HG02763 (cell line): ENCODE results near the gene FABP1.

ENCODE experiments used
- ATAC-seq: cut with Tn5 transposase; IDR thresholded peaks from one replicate; pipeline ENCODE4 v1.9.1; 2021; ENCODE audit warnings: mild to moderate bottlenecking, moderate library complexity; ENCODE audit not compliant: unreplicated experiment

Gene FABP1

DNA sequence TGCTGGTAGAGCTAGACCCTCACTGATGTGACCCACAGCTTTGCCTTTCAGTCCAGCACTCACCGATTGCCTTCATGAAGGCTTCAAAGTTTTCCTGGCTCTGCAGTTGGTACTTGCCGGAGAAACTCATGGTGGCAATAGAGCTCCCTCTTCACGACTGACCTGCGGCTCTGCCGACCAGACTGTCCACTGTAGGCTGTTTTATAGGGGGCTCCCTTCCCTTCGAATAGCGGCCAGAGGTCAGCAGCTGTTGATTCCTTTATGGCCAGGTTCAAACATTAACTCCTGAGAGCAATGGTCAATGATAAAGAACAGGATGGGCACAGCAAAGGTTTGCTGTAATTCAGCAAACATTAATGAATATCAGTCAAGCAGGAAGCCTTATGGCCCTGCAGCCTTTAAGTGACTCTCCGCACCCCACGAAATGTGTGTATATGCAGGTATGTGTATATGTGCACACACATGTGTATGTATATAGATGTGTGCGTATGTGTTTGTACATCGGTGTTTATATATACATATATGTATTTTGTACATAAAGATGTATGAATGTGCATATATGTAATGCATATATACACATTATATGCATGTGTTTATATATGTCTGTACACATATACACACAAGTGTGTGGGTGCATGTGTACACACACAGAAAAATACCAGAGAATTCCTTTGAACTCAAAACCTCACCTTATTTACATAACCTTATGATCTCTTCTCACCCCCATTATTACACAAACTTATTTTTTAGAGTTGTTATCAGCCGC is at the start of gene FABP1:
FABP1 (minus strand) TSS at position 175 of the 766 bp plus-strand sequence; CDS start at position 130, 45 bp downstream.
- no peak for ATAC-seq

DNA sequence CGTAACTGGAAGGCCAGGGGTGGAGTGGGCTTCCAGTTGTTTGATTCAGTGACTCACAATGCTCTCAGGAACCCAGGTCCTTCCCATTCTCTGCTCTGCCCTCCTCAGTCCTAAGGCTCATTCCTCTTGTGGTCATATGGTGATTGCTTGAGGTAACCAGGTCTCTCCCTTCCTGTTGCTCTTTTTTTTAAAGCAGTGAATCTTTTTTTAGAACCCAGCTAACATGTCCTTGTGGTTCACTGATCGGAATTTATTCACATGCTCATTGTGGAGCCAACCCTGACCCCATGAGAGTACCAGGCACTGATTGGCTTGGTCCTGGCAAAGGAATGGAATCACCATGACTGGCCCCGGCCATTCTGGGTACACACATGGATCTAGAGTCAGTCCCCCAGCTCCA is 49.7 kb upstream of the FABP1 start:
- ATAC-seq: no peak

DNA sequence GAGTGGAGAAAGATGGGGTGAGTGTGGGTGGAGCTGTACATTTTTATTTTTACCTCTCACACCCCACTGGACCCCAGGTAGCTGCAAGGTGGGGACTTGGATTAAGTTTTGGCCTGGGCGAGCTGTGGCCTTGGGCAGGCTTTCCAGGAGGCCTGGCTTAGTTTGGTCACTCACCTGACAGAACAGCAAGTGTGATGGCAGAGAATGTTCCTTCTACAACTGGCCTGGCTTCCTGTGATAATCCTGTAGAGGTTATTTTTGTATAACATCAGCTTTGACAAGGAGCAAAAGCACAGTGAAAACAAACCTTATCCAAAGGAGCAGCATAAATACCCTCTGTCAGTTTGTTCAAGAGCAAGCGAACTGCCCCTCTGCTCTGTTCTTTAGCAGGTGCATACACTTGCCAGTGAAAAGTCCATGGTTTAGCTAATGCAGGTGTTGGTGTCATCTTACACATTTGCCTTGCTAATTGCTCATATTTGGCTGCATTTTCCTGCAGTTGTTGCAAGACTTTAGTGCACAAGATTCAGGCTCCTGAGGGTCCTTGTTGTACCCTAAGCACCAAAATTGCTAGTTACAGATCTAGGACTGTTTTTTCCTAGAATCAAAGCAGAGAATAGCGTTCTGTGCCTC is 48.6 kb upstream of the FABP1 start:
- ATAC-seq: no peak

DNA sequence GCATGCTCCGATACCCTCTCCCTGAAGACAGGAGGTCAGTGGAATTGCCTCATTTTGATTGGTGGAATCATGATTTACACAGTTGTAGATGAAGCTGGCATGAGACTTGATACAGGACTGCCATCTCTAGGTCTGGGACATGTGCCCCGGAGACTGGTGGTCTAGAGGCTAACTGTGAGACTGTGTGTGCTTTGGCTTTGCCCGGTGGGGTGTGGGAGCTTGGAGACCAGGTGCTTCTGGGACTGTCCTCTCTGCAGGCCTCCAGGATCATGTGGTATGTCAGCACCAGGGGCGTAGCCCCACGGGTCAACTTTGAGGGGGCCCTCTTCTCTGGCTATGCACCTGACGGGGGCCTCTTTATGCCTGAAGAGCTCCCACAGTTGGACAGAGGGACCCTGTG is 45.0 kb upstream of the FABP1 start:
- no peak for ATAC-seq

DNA sequence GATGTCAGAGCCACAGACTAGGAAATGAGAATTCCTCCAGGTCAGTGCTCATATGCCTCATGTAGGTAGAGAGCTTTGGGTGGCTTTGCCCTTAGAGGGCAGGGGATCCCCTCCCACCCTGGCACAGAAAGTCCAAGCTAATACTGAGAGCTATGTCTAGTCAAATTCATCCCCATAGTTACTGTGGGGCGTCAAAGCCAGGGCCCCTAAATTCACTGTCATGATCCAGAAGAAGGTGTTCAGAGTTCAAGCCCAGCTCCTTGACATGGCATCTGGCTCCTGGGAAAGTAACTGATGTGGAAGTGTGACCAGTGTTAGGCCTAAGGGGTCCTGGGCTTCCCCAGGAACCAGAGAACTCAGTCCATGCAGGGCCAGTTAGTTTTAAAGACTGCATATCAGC is 44.1 kb upstream of the FABP1 start:
- ATAC-seq: no peak

DNA sequence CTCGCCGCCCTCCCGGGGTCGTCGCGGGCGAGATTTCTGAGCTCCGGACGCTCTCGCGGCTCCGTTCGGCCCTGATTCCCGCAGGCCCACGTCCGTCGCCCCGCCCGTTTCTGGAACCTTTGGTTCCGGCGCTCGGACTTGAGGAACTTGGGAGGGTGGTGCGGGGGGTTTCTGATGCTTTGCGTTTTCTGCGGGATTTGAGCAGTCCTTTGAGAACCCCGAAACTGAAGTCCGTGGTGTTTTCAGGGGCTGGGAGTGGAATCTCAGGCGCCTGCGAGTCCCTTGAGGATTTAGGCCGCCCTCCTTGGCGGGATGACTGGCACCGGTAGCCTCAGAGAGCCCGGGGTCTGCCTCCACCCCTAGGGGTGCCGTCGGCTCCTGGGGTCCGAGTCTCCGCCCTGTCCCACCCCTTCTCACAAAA is 42.6 kb upstream of the FABP1 start:
- no peak for ATAC-seq

DNA sequence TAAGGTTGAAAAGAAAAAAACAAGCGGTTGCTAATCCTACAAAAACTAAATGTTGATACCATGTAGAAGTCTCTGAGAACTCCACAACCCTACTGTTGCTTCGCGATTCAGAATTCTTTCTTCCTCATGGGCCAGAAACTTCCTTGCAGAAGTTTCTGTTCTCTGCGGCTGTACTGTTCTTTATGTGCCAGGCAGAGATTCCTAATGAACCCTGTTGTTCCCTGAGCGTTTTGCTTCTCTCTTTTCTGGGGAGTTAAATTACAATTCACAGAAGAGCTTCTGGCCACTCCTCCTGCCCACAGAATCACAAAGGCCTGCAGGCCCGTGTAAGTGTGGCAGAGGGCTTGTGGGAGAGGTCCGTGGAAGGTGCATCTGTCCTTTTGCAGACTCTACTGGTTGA is 40.5 kb upstream of the FABP1 start:
- ATAC-seq: no peak

DNA sequence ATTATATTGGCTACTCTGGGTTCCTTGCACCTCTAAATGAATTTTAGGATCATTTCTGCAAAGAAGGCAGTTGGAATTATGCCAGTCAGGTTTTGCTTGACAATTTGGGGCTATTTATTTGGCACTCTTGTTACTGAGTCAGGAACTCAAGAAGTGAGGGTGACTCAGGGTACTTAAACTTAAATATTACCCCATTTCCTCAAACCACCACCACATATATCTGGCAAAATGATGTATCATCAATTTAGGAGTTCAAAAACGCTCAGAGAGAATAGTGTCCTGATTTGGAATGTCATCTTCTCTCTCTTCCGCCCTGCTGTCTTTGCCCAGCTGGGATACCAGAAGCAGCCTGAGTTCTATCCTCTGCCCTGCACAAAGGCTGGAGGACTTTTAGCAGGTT is 39.9 kb upstream of the FABP1 start:
- ATAC-seq: no peak

DNA sequence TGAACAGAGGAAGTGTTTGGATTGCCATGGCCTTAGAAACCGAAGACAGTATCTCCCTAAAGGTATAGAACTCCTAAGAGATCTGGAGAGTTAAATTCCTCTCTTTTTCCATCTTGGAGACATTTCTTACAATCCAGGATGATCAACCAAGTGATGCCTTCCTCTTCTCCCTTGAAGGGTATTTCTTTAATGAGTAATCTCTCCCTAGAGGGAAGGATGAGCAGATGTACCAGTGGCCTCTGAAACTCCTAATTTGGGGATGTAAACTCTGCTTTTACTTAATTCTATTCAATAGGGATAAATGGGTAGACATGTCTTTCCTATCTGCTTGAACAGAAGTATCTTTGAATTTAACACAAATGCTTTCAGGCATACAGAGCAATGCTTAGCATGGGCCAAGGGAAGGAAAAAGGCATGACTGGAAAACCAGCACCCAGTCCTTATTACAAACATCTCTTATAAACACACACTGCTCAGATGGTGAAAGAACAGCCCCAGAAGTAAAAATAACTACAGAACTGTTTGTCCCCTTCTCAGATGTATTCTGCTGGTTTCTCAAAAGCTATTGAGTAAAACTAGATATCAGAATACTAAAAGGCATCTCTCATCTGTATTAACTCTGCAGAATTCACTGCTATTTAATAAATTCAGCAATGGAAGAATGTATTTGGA is 37.6 kb upstream of the FABP1 start:
- no peak for ATAC-seq

DNA sequence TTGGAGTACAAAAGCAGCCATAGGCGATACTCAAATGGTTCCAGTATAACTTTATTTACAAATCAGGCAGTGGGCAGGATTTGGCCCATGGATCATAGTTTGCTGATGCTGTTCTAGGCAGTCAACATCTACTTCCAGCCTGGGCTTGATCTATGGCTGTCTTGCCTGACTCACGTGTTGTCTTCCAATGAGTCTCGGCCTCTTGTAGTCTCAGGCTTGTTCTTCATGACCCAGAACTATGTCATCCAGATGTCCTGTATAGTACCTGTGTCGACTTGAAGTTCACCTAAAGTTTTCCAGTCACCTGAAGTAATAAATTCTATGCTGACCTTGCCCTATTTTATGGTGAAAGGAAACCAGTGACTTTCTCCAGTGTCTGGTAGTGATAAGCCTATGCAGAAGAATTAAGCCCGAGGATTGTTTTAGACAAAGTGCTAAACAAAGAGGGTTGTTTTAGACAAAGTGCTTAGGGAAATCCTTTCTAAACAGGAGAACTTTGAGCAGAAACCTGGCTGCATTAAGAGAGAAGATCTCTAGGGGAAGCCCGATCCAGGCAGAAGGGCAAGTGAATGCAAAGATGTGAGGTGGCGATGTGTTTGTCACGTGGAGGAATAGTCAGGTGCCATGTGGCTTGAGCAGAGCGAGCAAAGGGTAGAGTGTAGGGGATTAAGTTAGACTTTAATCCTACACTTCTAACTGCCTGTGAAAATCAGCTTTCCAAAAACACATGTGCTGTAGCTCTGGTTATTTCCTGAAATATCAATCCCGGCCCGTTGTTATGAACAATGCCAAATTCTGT is 33.8 kb upstream of the FABP1 start:
- ATAC-seq: no peak

DNA sequence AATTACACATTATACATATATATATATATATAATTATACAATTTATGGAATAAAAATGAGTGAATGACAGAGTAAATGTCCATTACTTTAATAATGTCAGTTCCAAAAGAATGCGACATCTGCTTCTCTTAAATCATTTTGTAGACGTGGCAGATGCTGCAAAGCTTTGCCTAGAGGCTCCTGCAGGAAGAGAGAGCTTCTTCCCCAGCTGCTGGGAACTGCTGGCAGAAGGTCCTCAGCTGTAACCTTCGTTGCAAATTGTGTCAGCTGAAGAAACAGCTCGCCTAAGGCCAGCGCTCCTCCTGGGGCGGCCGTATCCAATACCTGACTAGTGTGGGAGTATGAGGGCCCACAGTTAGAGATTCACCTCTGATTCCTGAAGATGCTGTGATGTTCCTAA is 32.7 kb upstream of the FABP1 start:
- ATAC-seq: no peak

DNA sequence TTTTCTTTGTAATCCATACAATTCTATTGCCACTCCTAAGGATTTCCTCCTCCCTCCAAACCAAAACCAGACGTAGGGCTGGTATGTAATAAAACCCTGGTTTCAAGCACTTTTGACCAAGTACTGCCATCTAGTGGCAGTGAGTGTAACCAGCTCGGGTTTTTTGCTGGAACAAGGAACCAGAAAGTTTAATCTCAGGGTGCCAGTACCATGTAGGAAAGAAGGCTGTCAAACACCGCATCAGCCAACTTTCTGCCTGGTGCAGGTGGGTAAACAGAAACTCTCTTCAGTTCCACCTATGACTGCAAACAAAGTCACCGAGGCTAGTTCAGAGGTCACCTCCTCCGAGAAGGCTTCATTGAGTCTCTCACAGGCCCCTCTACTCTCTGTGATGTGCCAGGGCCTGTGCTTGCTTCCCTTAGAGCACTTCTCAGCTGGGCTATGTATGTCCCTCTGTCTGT is 32.1 kb upstream of the FABP1 start:
- no peak for ATAC-seq

DNA sequence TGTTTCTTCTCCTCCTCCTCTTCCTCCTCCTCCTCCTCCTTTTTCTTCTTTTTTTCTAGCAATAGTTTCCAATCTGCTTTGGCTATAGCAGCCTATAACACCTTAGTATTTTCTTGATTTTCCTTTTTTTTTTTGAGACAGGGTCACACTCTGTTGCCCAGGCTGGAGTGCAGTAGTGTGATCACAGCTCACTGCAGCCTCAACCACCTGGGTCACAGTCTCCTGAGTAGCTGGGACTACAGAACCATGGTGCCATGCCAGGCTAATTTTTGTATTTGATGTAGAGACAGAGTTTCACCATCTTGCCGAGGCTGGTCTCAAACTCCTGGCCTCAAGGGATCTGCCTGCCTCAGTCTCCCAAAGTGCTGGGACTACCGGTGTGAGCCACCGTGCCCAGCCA is 31.6 kb upstream of the FABP1 start:
- ATAC-seq: no peak

DNA sequence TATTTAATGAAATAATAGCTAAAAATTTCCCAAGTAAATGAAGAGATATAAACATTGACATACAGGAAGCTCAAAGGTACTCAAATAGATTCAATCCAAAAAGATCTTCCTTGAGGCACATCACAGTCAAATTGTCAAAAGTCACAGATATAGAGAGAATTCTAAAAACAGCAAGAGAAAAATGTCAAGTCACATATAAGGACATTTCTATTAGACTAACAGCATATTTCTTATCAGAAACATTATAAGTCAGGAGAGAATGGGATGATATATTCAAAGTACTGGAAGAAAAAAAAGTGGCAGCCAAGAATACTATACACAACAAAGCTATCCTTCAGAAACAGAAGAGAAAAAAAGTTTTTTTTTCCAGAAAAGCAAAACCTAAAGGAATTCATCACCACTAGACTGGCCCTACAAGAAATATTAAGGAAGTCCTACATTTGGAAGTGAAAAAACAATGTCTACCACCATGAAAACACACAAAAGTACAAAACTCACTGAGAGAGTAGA is 21.1 kb upstream of the FABP1 start:
- ATAC-seq: no peak

DNA sequence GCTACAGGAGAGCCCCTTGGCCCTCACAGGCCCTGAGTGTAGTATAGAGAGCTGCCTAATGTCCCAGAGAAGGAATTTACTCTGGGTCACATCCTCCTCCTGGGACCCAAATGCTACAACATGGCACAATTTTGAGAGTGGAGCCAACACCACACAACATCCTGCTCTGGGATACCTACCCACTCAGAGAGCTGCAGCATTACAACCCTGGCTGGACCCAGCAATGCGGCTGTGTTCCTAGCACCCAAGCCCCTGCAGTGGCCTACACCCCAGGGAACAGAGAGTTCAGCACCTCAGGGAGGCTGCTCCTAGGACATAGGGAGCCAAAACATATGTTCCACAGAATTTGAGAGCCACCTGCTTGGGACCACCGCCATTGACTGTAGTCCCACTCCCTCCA is 19.3 kb upstream of the FABP1 start:
- ATAC-seq: no peak

DNA sequence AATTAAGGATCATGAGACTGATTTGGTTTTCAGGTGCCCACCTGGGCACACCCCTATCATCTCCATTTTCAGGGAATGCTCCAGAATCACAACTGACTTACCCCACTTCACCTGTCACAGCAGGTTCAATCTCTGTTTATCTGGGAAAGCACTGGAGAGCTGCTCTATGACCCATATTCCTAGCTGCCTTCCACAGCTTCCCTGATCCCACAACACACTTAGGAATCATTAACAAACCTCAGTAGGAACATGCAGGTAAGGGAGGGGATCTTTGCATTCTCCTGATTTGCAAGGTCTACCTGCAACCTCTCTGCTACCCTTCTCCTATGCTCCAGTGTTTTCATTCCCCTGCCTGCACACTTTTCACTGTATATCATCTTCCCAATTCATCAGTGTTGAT is 18.7 kb upstream of the FABP1 start:
- ATAC-seq: no peak

DNA sequence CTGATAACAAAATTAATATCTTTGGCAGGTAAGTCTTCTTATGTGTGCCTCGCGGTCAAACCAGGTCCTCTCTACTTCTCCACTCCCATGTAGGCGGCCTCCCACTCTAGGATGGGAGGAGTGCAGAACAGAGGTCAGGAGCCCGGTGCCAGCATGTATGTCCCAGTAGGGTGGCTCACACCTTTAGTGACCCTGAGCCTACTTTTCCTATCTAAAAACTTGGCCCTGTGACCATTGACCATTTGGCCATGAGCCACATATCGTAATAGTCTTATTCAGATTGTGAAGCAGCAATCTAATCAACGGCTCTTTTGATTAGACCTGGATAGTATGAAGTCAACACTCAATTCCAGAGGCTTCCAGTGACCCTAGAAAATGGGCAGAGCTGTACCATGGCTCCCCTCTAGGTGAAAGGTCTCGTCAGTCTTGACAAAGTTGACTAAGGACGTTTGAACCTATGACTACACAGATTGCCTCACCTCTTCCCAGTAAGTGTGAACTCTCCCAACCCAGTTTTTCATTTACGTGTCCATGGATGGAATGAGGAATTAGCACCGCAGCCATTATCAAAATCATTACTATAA is 17.1 kb upstream of the FABP1 start:
- no peak for ATAC-seq

DNA sequence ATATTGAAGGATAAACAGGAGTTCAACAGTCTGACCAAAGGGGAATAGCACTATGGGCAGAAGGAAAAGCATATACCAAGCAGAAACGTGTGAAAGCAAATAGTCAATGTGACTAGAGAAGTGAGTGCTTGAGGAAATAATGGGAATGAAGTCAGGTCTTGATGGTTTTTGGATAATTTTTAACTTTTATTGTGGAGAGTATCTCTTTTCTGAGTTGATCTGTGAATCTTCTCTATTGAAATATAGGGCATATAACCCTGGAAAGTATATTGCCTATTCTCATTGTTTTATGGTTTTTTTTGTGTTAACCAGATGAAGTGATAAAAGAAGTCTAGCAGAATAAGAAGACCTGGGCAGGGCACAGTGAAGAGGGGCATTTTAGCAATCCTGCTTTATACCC is 16.4 kb upstream of the FABP1 start:
- ATAC-seq: no peak

DNA sequence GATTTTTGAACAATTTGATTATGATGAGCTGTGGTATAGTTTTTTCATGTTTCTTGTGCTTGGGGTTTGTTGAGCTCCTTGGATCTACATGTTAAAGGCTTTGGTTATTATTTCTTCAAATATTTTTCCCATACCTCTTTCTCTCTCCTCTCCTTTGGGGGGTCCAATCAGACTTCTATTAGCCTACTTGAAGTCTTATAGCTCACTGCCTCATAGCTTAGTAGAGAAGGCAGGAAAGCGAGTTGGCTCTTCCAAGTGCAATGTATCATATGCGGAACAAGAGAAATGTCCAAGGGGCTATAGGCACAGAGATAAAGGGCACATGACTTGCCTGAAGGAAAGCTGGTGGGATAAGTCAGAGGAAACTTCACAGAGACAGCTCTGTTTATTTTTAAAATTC is 14.1 kb upstream of the FABP1 start:
- ATAC-seq: no peak

DNA sequence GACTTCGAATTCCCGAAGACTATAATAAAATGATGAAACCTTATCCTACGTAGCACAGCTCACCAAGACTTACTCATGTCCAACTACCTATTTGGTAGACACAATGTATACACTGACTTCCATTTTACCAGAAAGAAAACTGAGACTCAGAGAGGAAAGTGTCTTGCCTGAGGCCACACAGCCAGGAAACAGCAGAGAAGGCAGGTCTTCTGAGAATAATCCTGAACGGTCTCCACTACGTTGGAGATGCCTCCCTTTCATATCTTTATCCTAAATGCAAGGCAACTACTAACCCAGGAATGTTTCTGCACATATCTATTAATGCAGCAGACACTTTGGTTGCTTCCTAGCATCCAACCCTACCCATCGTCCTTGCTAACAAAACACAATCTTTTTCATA is 11.9 kb upstream of the FABP1 start:
- no peak for ATAC-seq
